T-helper 1 cell treated with Interleukin-12 subunit alpha and Interleukin-12 subunit beta and Interleukin-4 antibody, amounts not matched to agents 30 μg/mL and 1 μg/mL, for 36 hours (primary cell): ENCODE data around the gene CENPL.

Experiments used
- H3K27ac Mint-ChIP-seq: one replicate; pipeline ENCODE4 v1.8.0; 2021; ENCODE audit warnings: mild to moderate bottlenecking, mixed read lengths
- H3K27me3 Mint-ChIP-seq: one replicate; pipeline ENCODE4 v1.8.0; 2021; ENCODE audit warnings: low read depth, mixed read lengths
- H3K36me3 Mint-ChIP-seq: one replicate; pipeline ENCODE4 v1.8.0; 2021; ENCODE audit warnings: low read depth, mixed read lengths
- H3K4me1 Mint-ChIP-seq: one replicate; pipeline ENCODE4 v1.8.0; 2021; ENCODE audit warnings: low read depth, mixed read lengths
- H3K4me3 Mint-ChIP-seq: one replicate; pipeline ENCODE4 v1.8.0; 2021; ENCODE audit warnings: mild to moderate bottlenecking, moderate library complexity, mixed read lengths
- H3K9me3 Mint-ChIP-seq: one replicate; pipeline ENCODE4 v1.8.0; 2021; ENCODE audit warnings: mixed read lengths

The CENPL gene

DNA sequence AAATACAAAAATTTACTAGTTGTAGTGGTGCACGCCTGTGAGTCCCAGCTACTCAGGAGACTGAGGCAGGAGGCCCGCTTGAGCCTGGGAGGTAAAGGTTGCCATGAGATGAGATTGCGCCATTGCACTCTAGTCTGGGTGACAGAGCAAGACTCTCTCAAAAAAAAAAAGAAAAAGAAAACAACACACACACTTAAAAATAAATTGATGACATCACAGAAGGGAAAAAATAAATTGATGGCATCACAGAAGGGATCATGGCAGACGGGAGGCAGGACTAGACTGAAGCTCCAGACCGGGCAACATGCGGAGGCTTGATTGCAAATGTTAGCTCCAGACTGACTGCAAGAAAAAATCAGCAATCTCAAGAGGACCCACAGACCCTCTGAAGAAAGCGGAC lies 66.6 kb downstream of the CENPL start:
- no peak overlapping the region for H3K4me3 Mint-ChIP-seq
- no peaks in the 10 kb centered on the region for H3K27me3 Mint-ChIP-seq
- H3K9me3 Mint-ChIP-seq, result peaks cover 32% of the 10 kb centered on the region
- no peak overlapping the region for H3K27ac Mint-ChIP-seq
- peaks cover 67% of the 10 kb centered on the region for H3K36me3 Mint-ChIP-seq
- peaks cover 6% of the 10 kb centered on the region for H3K4me1 Mint-ChIP-seq

DNA sequence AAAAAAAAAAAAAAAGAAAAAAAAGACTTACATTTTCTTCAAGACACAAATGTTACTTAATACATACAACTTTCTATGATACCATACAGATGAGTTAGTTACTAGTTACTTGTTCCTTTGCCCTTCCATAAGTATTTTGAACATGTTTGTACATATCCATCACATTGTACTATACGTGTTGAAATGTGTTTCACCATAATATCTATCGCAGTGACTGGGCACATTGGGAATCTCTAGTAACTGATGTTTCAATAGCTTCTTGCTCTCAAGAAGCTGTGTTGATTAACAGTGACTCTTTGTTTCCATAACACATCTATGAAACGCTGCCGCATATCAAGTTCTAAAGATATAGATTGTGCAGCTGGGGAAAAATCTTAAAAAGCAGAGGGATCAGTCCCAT lies 67.0 kb downstream of the CENPL start:
- peaks cover 66% of the 10 kb centered on the region for H3K36me3 Mint-ChIP-seq
- H3K27ac Mint-ChIP-seq, result no peak overlapping the region

DNA sequence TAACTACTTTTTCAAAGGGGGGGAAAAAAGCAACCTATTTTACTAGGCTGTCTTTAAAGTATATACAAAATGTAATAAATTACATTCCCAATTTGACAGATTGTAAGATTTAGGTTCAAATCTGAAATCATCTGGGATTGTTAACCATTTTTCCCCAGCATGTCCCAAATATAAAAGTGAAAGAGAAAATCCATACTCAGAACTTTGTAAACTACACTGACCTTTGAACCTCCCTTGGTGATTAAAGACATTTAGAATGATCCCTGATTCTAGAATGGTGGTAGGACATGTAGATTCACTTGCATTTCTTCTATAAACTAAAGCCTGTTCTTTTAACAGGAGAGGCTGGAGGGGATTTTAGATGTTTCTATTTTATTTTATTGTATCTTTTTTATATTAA lies 70.9 kb downstream of the CENPL start:
- Mint-ChIP-seq H3K9me3 (no peaks in the 10 kb centered on the region), H3K27me3 (no peaks in the 10 kb centered on the region), H3K4me3 (no peak overlapping the region), H3K36me3 (peaks cover 43% of the 10 kb centered on the region), H3K4me1 (no peaks in the 10 kb centered on the region), H3K27ac (no peak overlapping the region)

More for the DNA sequence above, 67.0 kb downstream of the CENPL start:
- Mint-ChIP-seq H3K27me3 (no peaks in the 10 kb centered on the region), H3K4me3 (no peak overlapping the region), H3K4me1 (peaks cover 6% of the 10 kb centered on the region), H3K9me3 (peaks cover 27% of the 10 kb centered on the region)
